T-cell (primary cell): ENCODE measurements around the gene ACTG2. TPM values are rescaled to one million over a fixed set of nuclear protein-coding genes. Genes with fewer than 3 reads are reported as not detected.

Experiments used
- ATAC-seq, 4 experiments: fragments of 200-7000 bp in 3 of 4; fragments of 150-1000 bp in 1 of 4; cut with Tn5 transposase; replicated peaks in 1 of 4; 1 replicate in 3 of 4; 2 replicates in 1 of 4; pipeline ENCODE4 v1.10.0; 2021; ENCODE audit warnings: moderate library complexity in 3 of 4, mild to moderate bottlenecking in 2 of 4, moderate number of reproducible peaks in 1 of 4
- CTCF ChIA-PET, 2 donors: fragments of 300-600 bp; sonication (Branson Sonifier 250); formaldehyde crosslinking; loops; one replicate each; lab custom pipeline; 2022; ENCODE audit warnings: antibody characterized with exemption in 2 of 2; lab: Charles Lee
- POLR2A ChIA-PET, 2 donors: fragments of 300-600 bp; sonication (Branson Sonifier 250); formaldehyde crosslinking; loops; one replicate each; lab custom pipeline; 2022; ENCODE audit warnings: antibody characterized with exemption in 2 of 2; lab: Charles Lee
- DNase-seq, 35 experiments: peaks; one replicate each; pipeline versions ENCODE4 v3.0.0 to v3.0.0-alpha.2; 2013 to 2023
- H3K27ac ChIP-seq: one replicate; pipeline ENCODE4 v1.5.1; 2013; ENCODE audit warnings: low read length
- H3K27me3 ChIP-seq, 2 experiments: replicated peaks in 1 of 2; 1 replicate in 1 of 2; 2 replicates in 1 of 2; pipeline versions ENCODE4 v1.6.1 to v1.7.0; 2013; ENCODE audit warnings: low read length in 1 of 2, mixed read lengths in 1 of 2; ENCODE audit not compliant: control insufficient read depth in 2 of 2, insufficient read depth in 2 of 2; ENCODE audit errors: extremely low read depth in 1 of 2
- H3K36me3 ChIP-seq, 2 donors: 1 replicate in 1 of 2; 2 replicates in 1 of 2; pipeline versions ENCODE4 v1.6.1 to v1.7.0; 2013; ENCODE audit warnings: low read length in 1 of 2; ENCODE audit not compliant: control insufficient read depth in 2 of 2, insufficient read depth in 1 of 2; ENCODE audit errors: extremely low read depth in 1 of 2
- H3K4me1 ChIP-seq, 2 experiments: 1 replicate in 1 of 2; 2 replicates in 1 of 2; pipeline versions ENCODE4 v1.6.1 to v1.7.0; 2013; ENCODE audit warnings: low read length in 2 of 2, mixed read lengths in 1 of 2; ENCODE audit not compliant: insufficient read depth in 2 of 2, control insufficient read depth in 1 of 2; ENCODE audit errors: extremely low read depth in 1 of 2
- H3K4me3 ChIP-seq, 2 donors: 1 replicate in 1 of 2; 2 replicates in 1 of 2; pipeline versions ENCODE4 v1.5.1 to v1.7.0; 2013; ENCODE audit warnings: mild to moderate bottlenecking in 2 of 2, low read length in 1 of 2, moderate library complexity in 1 of 2; ENCODE audit not compliant: control insufficient read depth in 1 of 2; ENCODE audit errors: extremely low read depth in 1 of 2
- H3K9me3 ChIP-seq: 2 replicates; pipeline ENCODE4 v1.7.0; 2013
- H3K27ac Mint-ChIP-seq, 2 donors: one replicate each; pipeline ENCODE4 v1.8.0; 2020 to 2021; ENCODE audit warnings: mild to moderate bottlenecking in 2 of 2, mixed read lengths in 2 of 2
- H3K27me3 Mint-ChIP-seq, 2 donors: one replicate each; pipeline ENCODE4 v1.8.0; 2021 to 2022; ENCODE audit warnings: mixed read lengths in 2 of 2
- H3K36me3 Mint-ChIP-seq: one replicate; pipeline ENCODE4 v1.8.0; 2021; ENCODE audit warnings: mixed read lengths
- H3K4me1 Mint-ChIP-seq, 3 donors: one replicate each; pipeline ENCODE4 v1.8.0; 2020 to 2022; ENCODE audit warnings: mixed read lengths in 3 of 3, mild to moderate bottlenecking in 1 of 3
- H3K4me3 Mint-ChIP-seq, 3 donors: one replicate each; pipeline ENCODE4 v1.8.0; 2020 to 2022; ENCODE audit warnings: mild to moderate bottlenecking in 3 of 3, mixed read lengths in 3 of 3, moderate library complexity in 3 of 3
- H3K9me3 Mint-ChIP-seq, 3 donors: one replicate each; pipeline ENCODE4 v1.8.0; 2020 to 2022; ENCODE audit warnings: mixed read lengths in 3 of 3
- WGBS: methylation state at CpG from one replicate; pipeline ENCODE4 v1.1.5; 2013; ENCODE audit warnings: missing lambda C conversion rate; ENCODE audit not compliant: insufficient coverage; 5-methylcytosine and 5-hydroxymethylcytosine counted together
- total RNA-seq, 35 experiments: library from RNA in 6 of 35; stranded (reverse) in 6 of 35; fragments of 120-200 nt in 1 of 35; gene quantifications; one replicate each; pipeline versions ENCODE4 v1.2.1 to v1.2.4 and lab custom pipeline; 2013 to 2026

Gene ACTG2
- total RNA-seq (1 to 10 TPM in 1 of 5 donors, under 1 TPM in 2, not detected in 2; 0.79 to 1.3 (median 0.95) TPM), total RNA-seq (lab: John Stamatoyannopoulos, UW) (0 to 0.29 (median 0) reads per million in 29 experiments)
- 3.2 TPM for total RNA-seq (2013)

DNA sequence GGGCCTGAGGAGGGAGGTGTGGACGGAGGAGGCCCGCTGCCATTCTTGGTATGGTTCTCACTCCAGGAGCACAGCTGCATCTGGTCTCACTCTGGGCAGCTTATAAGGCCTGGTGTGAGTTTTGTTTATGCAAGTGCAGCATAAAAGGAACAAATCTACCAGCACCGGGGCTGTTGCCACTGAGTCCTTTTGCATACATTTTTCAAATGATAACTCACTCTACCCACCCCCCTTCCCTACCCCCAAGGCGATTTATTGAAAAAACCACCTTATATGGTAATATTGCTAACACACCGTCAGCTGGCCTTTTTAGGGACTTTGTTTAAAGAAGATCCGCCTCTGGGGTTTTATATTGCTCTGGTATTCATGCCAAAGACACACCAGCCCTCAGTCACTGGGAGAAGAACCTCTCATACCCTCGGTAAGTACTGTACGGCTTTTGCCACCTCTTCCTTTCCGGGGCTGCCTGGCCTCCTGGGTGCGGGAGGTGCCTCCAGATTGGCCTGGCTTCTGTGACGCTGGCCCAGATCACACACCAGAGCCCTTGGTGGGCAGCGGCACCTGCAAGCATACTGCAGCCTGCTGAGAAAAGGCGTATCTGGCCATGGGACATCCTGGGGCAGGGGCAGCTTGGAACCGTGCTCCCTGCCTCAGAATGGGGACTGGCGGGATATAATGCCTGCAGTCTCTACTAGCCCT, at the start of gene ACTG2:
TSS of gene ACTG2 (plus strand) at position 378 of the 699 bp plus-strand sequence. CDS start 8,304 bp downstream, outside the sequence.
- DNase-seq, result no peak
- peaks cover 23 to 53% (median 28%) of the 10 kb centered on the region in 3 donors for H3K4me1 Mint-ChIP-seq
- no peaks in the 10 kb centered on the region for H3K27me3 Mint-ChIP-seq
- H3K27me3 ChIP-seq, result no peaks in the 10 kb centered on the region
- H3K27ac Mint-ChIP-seq, result no peak within 1 kb of the TSS
- H3K36me3 ChIP-seq, result no peaks in the 10 kb centered on the region
- ChIA-PET POLR2A (interaction anchor here in 1 of 2 donors (0.6 kb wide), 1 partner anchor 313 kb away, joined by 3 read pairs; no protein-coding TSS in a partner anchor), CTCF (no interaction called here)
- H3K27ac ChIP-seq, result no peak within 1 kb of the TSS
- H3K36me3 Mint-ChIP-seq, result no peaks in the 10 kb centered on the region
- no peak for ATAC-seq
- H3K4me1 ChIP-seq, result peaks cover 6 to 23% of the 10 kb centered on the region in 2 experiments
- no peak within 1 kb of the TSS for H3K4me3 Mint-ChIP-seq
- H3K9me3 ChIP-seq, result no peaks in the 10 kb centered on the region
- H3K4me3 ChIP-seq, result no peak within 1 kb of the TSS
- WGBS, result 92% methylated on average over 11 of the region's 15 CpGs
- no peaks in the 10 kb centered on the region for H3K9me3 Mint-ChIP-seq

DNA sequence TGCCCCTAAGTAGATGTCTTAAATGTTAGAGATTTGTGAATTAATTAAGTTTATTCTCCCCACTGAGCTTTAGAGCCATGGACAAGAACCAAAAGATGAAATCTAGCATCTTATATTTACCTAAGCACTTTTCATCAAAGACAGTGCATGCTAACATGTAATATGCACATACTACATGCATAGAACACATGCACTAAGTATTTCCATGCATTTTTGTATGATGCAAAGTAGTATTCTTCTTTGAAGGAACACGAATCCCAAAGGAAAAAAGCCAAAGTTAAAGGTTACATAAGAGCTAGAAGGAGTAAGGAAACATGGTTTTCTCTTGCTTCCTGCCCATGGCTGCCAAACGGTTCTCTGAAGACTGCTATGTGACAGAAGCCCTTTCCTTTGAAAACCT, 48.7 kb upstream of the ACTG2 start:
- H3K4me3 ChIP-seq, result no peak overlapping the region
- ChIA-PET POLR2A (no interaction called here), CTCF (interaction anchor here (0.6 to 0.9 kb wide), 2 partner anchors 20 to 349 kb away, joined by 3 read pairs; no protein-coding TSS in a partner anchor)
- DNase-seq (no peak), ATAC-seq (no peak)
- Mint-ChIP-seq H3K4me1 (peaks cover 5 to 16% (median 5%) of the 10 kb centered on the region in 3 donors), H3K9me3 (no peaks in the 10 kb centered on the region), H3K27me3 (no peaks in the 10 kb centered on the region), H3K4me3 (no peak overlapping the region), H3K27ac (no peak overlapping the region), H3K36me3 (peaks cover 39% of the 10 kb centered on the region)
- H3K27me3 ChIP-seq, result no peaks in the 10 kb centered on the region
- WGBS, result 56% methylated on average over 2 of the region's 2 CpGs
- no peaks in the 10 kb centered on the region for H3K4me1 ChIP-seq
- no peak overlapping the region for H3K27ac ChIP-seq
- no peaks in the 10 kb centered on the region for H3K9me3 ChIP-seq
- peaks cover 5 to 65% of the 10 kb centered on the region in 2 donors for H3K36me3 ChIP-seq

- DNase-seq, result no peak
- no peak for ATAC-seq
- CTCF ChIA-PET, result no interaction called here
- Histone ChIP-seq H3K4me3 (no peak overlapping the region), H3K4me1 (no peaks in the 10 kb centered on the region), H3K27me3 (no peaks in the 10 kb centered on the region), H3K27ac (no peak overlapping the region), H3K36me3 (peaks cover 8 to 89% of the 10 kb centered on the region in 2 donors), H3K9me3 (no peaks in the 10 kb centered on the region)
- Mint-ChIP-seq H3K9me3 (no peaks in the 10 kb centered on the region), H3K27ac (no peak overlapping the region), H3K4me1 (no peaks in the 10 kb centered on the region), H3K36me3 (peaks cover 53% of the 10 kb centered on the region), H3K27me3 (no peaks in the 10 kb centered on the region), H3K4me3 (no peak overlapping the region)
- WGBS, result no CpG with 5 or more reads among the region's 2 CpGs
- POLR2A ChIA-PET, result no interaction called here
Observed at GRCh38 chr2:73850009-73850408, 42.8 kb upstream of the ACTG2 start.

DNA sequence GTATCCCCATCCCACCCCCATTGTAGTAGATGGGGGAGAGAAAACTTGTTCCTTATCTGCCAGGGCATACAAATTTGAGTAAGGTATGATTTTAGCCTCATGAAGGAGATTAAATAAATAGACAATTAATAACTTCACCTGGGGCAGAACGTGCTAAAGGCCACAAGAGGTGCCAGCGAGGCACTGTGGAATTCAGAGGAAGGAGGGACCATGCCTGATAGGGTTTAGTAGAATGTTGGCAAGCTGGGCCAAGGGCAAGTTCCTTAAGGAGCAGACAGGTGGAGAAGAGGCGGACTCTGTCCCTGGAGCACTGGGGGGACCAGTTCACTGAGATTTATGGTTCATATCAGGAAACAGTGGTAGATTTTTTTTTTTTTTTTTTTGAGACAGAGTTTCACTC, 41.5 kb upstream of the ACTG2 start:
- Mint-ChIP-seq H3K36me3 (peaks cover 58% of the 10 kb centered on the region), H3K4me3 (no peak overlapping the region), H3K4me1 (no peaks in the 10 kb centered on the region), H3K9me3 (no peaks in the 10 kb centered on the region), H3K27me3 (no peaks in the 10 kb centered on the region), H3K27ac (no peak overlapping the region)
- Histone ChIP-seq H3K27me3 (no peaks in the 10 kb centered on the region), H3K27ac (no peak overlapping the region), H3K9me3 (no peaks in the 10 kb centered on the region), H3K4me3 (no peak overlapping the region), H3K36me3 (peaks cover 5 to 88% of the 10 kb centered on the region in 2 donors), H3K4me1 (no peaks in the 10 kb centered on the region)
- CTCF ChIA-PET, result no interaction called here
- DNase-seq, result peak in 2 of 35 experiments; percentile 9 to 24
- POLR2A ChIA-PET, result no interaction called here
- 80% methylated on average over 2 of the region's 3 CpGs for WGBS
- no peak for ATAC-seq

GRCh38 chr2:73852020-73852419, 40.8 kb upstream of the ACTG2 start:
- H3K27ac Mint-ChIP-seq, result no peak overlapping the region
- H3K4me1 Mint-ChIP-seq, result no peaks in the 10 kb centered on the region
- DNase-seq (no peak), ATAC-seq (no peak)
- no peak overlapping the region for H3K4me3 ChIP-seq
- peaks cover 60% of the 10 kb centered on the region for H3K36me3 Mint-ChIP-seq
- H3K9me3 ChIP-seq, result no peaks in the 10 kb centered on the region
- no peaks in the 10 kb centered on the region for H3K27me3 ChIP-seq
- no peaks in the 10 kb centered on the region for H3K4me1 ChIP-seq
- POLR2A ChIA-PET, result no interaction called here
- peaks cover 10 to 88% of the 10 kb centered on the region in 2 donors for H3K36me3 ChIP-seq
- CTCF ChIA-PET, result no interaction called here
- H3K9me3 Mint-ChIP-seq, result no peaks in the 10 kb centered on the region
- no peaks in the 10 kb centered on the region for H3K27me3 Mint-ChIP-seq
- no peak overlapping the region for H3K4me3 Mint-ChIP-seq
- no peak overlapping the region for H3K27ac ChIP-seq

GRCh38 chr2:73855526-73855925, 37.3 kb upstream of the ACTG2 start:
- no peak overlapping the region for H3K27ac Mint-ChIP-seq
- ChIA-PET POLR2A (no interaction called here), CTCF (no interaction called here)
- H3K9me3 ChIP-seq, result no peaks in the 10 kb centered on the region
- no peak overlapping the region for H3K4me3 Mint-ChIP-seq
- no peaks in the 10 kb centered on the region for H3K27me3 ChIP-seq
- peaks cover 57% of the 10 kb centered on the region for H3K36me3 Mint-ChIP-seq
- no peaks in the 10 kb centered on the region for H3K4me1 ChIP-seq
- no peaks in the 10 kb centered on the region for H3K9me3 Mint-ChIP-seq
- WGBS, result 100% methylated on average over 1 of the region's 2 CpGs
- H3K4me1 Mint-ChIP-seq, result no peaks in the 10 kb centered on the region
- no peak overlapping the region for H3K27ac ChIP-seq
- H3K4me3 ChIP-seq, result no peak overlapping the region
- DNase-seq (no peak), ATAC-seq (no peak)
- no peaks in the 10 kb centered on the region for H3K27me3 Mint-ChIP-seq
- peaks cover 10 to 72% of the 10 kb centered on the region in 2 donors for H3K36me3 ChIP-seq
